DMS53 treated with DMSO at 0.1 percent for 48 hours (cell line): Measurements from ENCODE around the gene IQCH.
A peak's percentile ranks its signal among the peaks of the same experiment; 100 is the strongest.

Experiments used
- DNase-seq: peaks from one replicate; lab custom pipeline; 2025; ENCODE audit not compliant: unreplicated experiment; lab: John Stamatoyannopoulos, UW

IQCH gene

GRCh38 chr15:67481680-67482079 lies 227.1 kb downstream of the IQCH start:
- DNase-seq: no peak

GRCh38 chr15:67495585-67495984 lies 241.0 kb downstream of the IQCH start:
- DNase-seq: no peak

GRCh38 chr15:67501177-67501835 lies 246.7 kb downstream of the IQCH start:
- peak; percentile 2 for DNase-seq

GRCh38 chr15:67501836-67502461 lies 247.4 kb downstream of the IQCH start:
- no peak for DNase-seq

- DNase-seq: no peak
Measured at GRCh38 chr15:67504056-67504455, 249.5 kb downstream of the IQCH start.

GRCh38 chr15:67504796-67505195 lies 250.2 kb downstream of the IQCH start:
- DNase-seq: no peak

GRCh38 chr15:67505675-67506572 lies 251.3 kb downstream of the IQCH start:
- DNase-seq: no peak

- no peak for DNase-seq
Measured at GRCh38 chr15:67506775-67507747, 252.5 kb downstream of the IQCH start.

GRCh38 chr15:67508407-67508806 lies 253.8 kb downstream of the IQCH start:
- no peak for DNase-seq

- no peak for DNase-seq
Measured at GRCh38 chr15:67509918-67510317, 255.3 kb downstream of the IQCH start.

GRCh38 chr15:67510597-67511190 lies 256.1 kb downstream of the IQCH start:
- no peak for DNase-seq

- no peak for DNase-seq
Measured at GRCh38 chr15:67511606-67512005, 257.0 kb downstream of the IQCH start.

- DNase-seq: no peak
Measured at GRCh38 chr15:67512140-67512539, 257.6 kb downstream of the IQCH start.

- no peak for DNase-seq
Measured at GRCh38 chr15:67512933-67513714, 258.5 kb downstream of the IQCH start.

GRCh38 chr15:67515090-67515489 lies 260.5 kb downstream of the IQCH start:
- DNase-seq: no peak

GRCh38 chr15:67515557-67515956 lies 261.0 kb downstream of the IQCH start:
- no peak for DNase-seq

GRCh38 chr15:67520321-67521028 lies 265.9 kb downstream of the IQCH start:
- peak; percentile 50 for DNase-seq

- DNase-seq: peak; percentile 72
Measured at GRCh38 chr15:67521029-67521782, 266.6 kb downstream of the IQCH start, which contains the start of gene C15orf61. Gene C15orf61, plus strand, starts transcription at chr15:67521131. Its CDS starts 118 bp downstream, at chr15:67521249.
